SK-N-SH treated with all-trans-retinoic acid at 6 μM for 48 hours (cell line): Measurements from ENCODE around the gene PHF21B.

Experiments used
- ATAC-seq: fragments of 200-7000 bp; cut with Tn5 transposase; 3 replicates; pipeline ENCODE4 v1.9.1; 2020; ENCODE audit warnings: mild to moderate bottlenecking, moderate library complexity
- ARNTL ChIP-seq: fragments of 450-650 bp; formaldehyde crosslinking; IDR thresholded peaks from 2 replicates; pipeline ENCODE4 v1.5.0; 2020; ENCODE audit warnings: low read depth, mild to moderate bottlenecking, moderate library complexity, borderline replicate concordance
- BACH2 ChIP-seq: fragments of 250-450 bp; sonication (Bioruptor Pico); IDR thresholded peaks from 2 replicates; pipeline ENCODE4 v1.9.0; 2021; ENCODE audit warnings: mild to moderate bottlenecking, borderline replicate concordance
- CSDC2 ChIP-seq: fragments of 250-450 bp; sonication (Bioruptor Pico); IDR thresholded peaks from 2 replicates; pipeline ENCODE4 v1.5.0; 2020; ENCODE audit warnings: mild to moderate bottlenecking, moderate library complexity
- ESRRG ChIP-seq: fragments of 250-450 bp; sonication (Bioruptor Pico); IDR thresholded peaks from 2 replicates; pipeline ENCODE4 v1.6.1; 2021; ENCODE audit warnings: mild to moderate bottlenecking
- GLIS3 ChIP-seq: fragments of 250-450 bp; sonication (Bioruptor Pico); IDR thresholded peaks from 2 replicates; pipeline ENCODE4 v1.5.0; 2020; ENCODE audit warnings: mild to moderate bottlenecking, moderate library complexity
- OSR1 ChIP-seq: fragments of 250-450 bp; sonication (Bioruptor Pico); IDR thresholded peaks from 2 replicates; pipeline ENCODE4 v1.8.0; 2022; ENCODE audit warnings: moderate library complexity, mild to moderate bottlenecking, inconsistent platforms
- PPARA ChIP-seq: fragments of 250-450 bp; sonication (Bioruptor Pico); IDR thresholded peaks from 2 replicates; pipeline ENCODE4 v1.5.0; 2020; ENCODE audit warnings: mild to moderate bottlenecking, borderline replicate concordance
- RARB ChIP-seq: fragments of 250-450 bp; sonication (Bioruptor Pico); IDR thresholded peaks from 2 replicates; pipeline ENCODE4 v1.8.0; 2021; ENCODE audit warnings: mild to moderate bottlenecking, moderate library complexity
- ZC3H10 ChIP-seq: fragments of 250-450 bp; sonication (Bioruptor Pico); IDR thresholded peaks from 2 replicates; pipeline ENCODE4 v1.5.1; 2021; ENCODE audit warnings: mild to moderate bottlenecking, moderate library complexity
- ZNF565 ChIP-seq: fragments of 450-650 bp; formaldehyde crosslinking; conservative IDR thresholded peaks from 2 replicates; pipeline ENCODE4 v1.5.0; 2020; ENCODE audit warnings: low read depth, mild to moderate bottlenecking, moderate library complexity
- ZNF8 ChIP-seq: fragments of 450-650 bp; formaldehyde crosslinking; IDR thresholded peaks from 2 replicates; pipeline ENCODE4 v1.5.0; 2020; ENCODE audit warnings: mild to moderate bottlenecking, moderate library complexity
- TF ChIP-seq, protein P1 (sequence below): fragments of 250-450 bp; sonication (Bioruptor Pico); IDR thresholded peaks from 2 replicates; pipeline ENCODE4 v1.5.1; 2020; ENCODE audit warnings: low read depth, mild to moderate bottlenecking, moderate library complexity
- TF ChIP-seq, protein P2 (sequence below): fragments of 250-450 bp; sonication (Bioruptor Pico); IDR thresholded peaks from 2 replicates; pipeline ENCODE4 v1.5.1; 2021; ENCODE audit warnings: mild to moderate bottlenecking, moderate library complexity
- TF ChIP-seq, protein P3 (sequence below): fragments of 250-450 bp; sonication (Bioruptor Pico); IDR thresholded peaks from 2 replicates; pipeline ENCODE4 v1.5.0; 2020; ENCODE audit warnings: mild to moderate bottlenecking, moderate library complexity
- TF ChIP-seq, protein P4 (sequence below): fragments of 250-450 bp; sonication (Bioruptor Pico); IDR thresholded peaks from 2 replicates; pipeline ENCODE4 v1.8.0; 2020; ENCODE audit warnings: mild to moderate bottlenecking, moderate library complexity, borderline replicate concordance
- TF ChIP-seq, protein P5 (sequence below): fragments of 250-450 bp; sonication (Bioruptor Pico); IDR thresholded peaks from 2 replicates; pipeline ENCODE4 v1.8.0; 2021; ENCODE audit warnings: low read depth, mild to moderate bottlenecking, moderate library complexity, borderline replicate concordance

PHF21B gene

DNA sequence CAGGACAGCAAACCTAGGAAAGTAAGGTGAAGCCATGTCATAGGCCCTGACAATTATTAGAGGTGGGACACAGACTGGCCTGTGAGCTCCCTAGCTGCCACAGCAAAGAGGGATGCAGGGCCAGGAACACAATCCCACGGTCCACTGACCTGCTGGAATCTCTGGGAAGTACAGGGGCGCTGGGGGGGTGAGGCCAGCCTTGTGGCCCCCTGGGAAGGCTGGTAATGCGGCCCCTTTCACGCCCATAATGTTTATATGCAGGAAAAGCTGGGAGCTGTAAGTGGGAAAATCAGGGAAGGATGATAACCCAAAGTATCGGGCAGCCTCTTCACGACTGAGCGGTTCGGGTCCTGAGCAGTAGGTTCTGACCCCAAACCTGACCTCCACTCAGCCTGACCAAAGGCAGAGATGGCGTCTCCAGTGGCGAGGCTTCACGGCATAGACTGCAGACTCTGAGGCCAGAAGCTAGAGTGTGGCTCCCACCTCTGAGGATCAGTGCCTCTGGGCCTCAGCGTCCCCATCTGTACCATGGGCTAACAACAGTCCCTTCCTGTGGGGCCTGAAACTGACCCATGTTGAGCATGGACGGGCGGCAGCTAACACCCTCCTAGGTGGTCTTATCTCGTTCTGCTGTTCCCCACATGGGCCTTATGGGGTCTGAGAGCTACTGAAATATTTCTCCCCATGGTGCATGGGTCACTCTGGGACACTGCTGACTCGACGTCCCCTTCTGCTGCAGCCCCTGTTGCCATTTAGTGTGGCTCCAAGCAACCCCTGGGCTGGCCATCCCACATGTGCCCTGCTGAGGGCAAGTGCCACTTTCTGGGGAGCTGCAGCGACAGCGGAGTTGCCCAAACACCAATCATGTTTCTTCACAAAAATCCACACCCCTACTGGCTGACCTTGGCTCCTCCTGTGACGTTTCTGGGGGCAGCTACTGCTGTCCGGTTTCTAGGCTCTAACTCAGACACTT is 101.8 kb downstream of the PHF21B start:
- TF ChIP-seq OSR1 (CRISPR knock-in tag), result no peak
- TF ChIP-seq RARB (CRISPR knock-in tag), result no peak
- no peak for TF ChIP-seq ARNTL (CRISPR knock-in tag)
- TF ChIP-seq ZC3H10, result no peak
- no peak for TF ChIP-seq ZNF8 (CRISPR knock-in tag)
- no peak for TF ChIP-seq BACH2 (CRISPR knock-in tag)
- TF ChIP-seq PPARA (CRISPR knock-in tag), result no peak
- TF ChIP-seq, protein P1, sequence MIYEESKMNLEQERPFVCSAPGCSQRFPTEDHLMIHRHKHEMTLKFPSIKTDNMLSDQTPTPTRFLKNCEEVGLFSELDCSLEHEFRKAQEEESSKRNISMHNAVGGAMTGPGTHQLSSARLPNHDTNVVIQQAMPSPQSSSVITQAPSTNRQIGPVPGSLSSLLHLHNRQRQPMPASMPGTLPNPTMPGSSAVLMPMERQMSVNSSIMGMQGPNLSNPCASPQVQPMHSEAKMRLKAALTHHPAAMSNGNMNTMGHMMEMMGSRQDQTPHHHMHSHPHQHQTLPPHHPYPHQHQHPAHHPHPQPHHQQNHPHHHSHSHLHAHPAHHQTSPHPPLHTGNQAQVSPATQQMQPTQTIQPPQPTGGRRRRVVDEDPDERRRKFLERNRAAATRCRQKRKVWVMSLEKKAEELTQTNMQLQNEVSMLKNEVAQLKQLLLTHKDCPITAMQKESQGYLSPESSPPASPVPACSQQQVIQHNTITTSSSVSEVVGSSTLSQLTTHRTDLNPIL (CRISPR knock-in tag), result no peak
- TF ChIP-seq, protein P2, sequence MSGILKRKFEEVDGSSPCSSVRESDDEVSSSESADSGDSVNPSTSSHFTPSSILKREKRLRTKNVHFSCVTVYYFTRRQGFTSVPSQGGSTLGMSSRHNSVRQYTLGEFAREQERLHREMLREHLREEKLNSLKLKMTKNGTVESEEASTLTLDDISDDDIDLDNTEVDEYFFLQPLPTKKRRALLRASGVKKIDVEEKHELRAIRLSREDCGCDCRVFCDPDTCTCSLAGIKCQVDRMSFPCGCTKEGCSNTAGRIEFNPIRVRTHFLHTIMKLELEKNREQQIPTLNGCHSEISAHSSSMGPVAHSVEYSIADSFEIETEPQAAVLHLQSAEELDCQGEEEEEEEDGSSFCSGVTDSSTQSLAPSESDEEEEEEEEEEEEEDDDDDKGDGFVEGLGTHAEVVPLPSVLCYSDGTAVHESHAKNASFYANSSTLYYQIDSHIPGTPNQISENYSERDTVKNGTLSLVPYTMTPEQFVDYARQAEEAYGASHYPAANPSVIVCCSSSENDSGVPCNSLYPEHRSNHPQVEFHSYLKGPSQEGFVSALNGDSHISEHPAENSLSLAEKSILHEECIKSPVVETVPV (CRISPR knock-in tag), result no peak
- TF ChIP-seq, protein P3, sequence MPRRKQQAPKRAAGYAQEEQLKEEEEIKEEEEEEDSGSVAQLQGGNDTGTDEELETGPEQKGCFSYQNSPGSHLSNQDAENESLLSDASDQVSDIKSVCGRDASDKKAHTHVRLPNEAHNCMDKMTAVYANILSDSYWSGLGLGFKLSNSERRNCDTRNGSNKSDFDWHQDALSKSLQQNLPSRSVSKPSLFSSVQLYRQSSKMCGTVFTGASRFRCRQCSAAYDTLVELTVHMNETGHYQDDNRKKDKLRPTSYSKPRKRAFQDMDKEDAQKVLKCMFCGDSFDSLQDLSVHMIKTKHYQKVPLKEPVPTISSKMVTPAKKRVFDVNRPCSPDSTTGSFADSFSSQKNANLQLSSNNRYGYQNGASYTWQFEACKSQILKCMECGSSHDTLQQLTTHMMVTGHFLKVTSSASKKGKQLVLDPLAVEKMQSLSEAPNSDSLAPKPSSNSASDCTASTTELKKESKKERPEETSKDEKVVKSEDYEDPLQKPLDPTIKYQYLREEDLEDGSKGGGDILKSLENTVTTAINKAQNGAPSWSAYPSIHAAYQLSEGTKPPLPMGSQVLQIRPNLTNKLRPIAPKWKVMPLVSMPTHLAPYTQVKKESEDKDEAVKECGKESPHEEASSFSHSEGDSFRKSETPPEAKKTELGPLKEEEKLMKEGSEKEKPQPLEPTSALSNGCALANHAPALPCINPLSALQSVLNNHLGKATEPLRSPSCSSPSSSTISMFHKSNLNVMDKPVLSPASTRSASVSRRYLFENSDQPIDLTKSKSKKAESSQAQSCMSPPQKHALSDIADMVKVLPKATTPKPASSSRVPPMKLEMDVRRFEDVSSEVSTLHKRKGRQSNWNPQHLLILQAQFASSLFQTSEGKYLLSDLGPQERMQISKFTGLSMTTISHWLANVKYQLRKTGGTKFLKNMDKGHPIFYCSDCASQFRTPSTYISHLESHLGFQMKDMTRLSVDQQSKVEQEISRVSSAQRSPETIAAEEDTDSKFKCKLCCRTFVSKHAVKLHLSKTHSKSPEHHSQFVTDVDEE, result no peak
- TF ChIP-seq, protein P4, sequence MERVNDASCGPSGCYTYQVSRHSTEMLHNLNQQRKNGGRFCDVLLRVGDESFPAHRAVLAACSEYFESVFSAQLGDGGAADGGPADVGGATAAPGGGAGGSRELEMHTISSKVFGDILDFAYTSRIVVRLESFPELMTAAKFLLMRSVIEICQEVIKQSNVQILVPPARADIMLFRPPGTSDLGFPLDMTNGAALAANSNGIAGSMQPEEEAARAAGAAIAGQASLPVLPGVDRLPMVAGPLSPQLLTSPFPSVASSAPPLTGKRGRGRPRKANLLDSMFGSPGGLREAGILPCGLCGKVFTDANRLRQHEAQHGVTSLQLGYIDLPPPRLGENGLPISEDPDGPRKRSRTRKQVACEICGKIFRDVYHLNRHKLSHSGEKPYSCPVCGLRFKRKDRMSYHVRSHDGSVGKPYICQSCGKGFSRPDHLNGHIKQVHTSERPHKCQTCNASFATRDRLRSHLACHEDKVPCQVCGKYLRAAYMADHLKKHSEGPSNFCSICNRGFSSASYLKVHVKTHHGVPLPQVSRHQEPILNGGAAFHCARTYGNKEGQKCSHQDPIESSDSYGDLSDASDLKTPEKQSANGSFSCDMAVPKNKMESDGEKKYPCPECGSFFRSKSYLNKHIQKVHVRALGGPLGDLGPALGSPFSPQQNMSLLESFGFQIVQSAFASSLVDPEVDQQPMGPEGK (CRISPR knock-in tag), result no peak
- TF ChIP-seq ZNF565 (CRISPR knock-in tag), result no peak
- TF ChIP-seq CSDC2 (CRISPR knock-in tag), result no peak
- no peak for TF ChIP-seq GLIS3 (CRISPR knock-in tag)
- TF ChIP-seq, protein P5, sequence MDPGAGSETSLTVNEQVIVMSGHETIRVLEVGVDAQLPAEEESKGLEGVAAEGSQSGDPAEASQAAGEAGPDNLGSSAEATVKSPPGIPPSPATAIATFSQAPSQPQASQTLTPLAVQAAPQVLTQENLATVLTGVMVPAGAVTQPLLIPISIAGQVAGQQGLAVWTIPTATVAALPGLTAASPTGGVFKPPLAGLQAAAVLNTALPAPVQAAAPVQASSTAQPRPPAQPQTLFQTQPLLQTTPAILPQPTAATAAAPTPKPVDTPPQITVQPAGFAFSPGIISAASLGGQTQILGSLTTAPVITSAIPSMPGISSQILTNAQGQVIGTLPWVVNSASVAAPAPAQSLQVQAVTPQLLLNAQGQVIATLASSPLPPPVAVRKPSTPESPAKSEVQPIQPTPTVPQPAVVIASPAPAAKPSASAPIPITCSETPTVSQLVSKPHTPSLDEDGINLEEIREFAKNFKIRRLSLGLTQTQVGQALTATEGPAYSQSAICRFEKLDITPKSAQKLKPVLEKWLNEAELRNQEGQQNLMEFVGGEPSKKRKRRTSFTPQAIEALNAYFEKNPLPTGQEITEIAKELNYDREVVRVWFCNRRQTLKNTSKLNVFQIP, result no peak
- TF ChIP-seq ESRRG (CRISPR knock-in tag), result no peak
- ATAC-seq, result no peak

DNA sequence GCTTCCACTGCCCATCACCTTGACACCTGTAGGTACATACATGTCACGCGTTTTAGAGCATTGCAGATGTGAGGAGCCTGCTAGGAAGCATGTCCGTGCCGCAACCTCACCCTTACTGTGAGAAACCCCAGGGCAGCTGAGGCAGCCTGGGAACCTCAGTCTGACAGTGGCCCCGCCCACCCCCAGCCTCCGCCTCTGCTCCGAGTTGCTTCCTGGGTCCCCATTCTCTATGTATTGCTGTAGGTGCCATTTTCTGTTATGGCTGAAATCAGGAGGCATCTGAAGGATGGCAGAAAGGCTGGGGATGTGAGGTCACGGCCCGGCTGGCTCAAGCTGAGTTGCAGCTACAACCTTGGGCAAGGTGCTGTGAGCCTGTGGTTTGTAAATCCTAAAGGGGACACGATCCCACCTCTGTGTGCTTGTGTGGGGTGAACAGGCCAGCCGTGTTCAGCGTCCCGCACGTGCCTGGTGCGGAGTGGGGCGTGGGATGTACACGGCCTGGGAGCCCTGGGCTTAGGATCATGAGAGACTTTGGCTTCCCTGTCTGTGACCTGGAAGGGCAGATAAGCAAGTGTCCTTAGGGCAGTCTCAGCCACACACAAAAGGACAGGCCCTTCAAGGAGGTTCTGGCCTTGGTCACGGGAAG is 102.7 kb downstream of the PHF21B start:
- TF ChIP-seq, protein P4 (CRISPR knock-in tag), result no peak
- TF ChIP-seq ARNTL (CRISPR knock-in tag), result no peak
- TF ChIP-seq, protein P3, result no peak
- no peak for ATAC-seq
